ENCODE data around the gene SEPTIN1. TPM values are rescaled to one million over a fixed set of nuclear protein-coding genes. Genes with fewer than 3 reads are reported as not detected.

SEPTIN1 gene
- total and polyA plus RNA-seq, 2 donors (not counting 1 experiment from before 2014, with no cell fraction given): 0.17 TPM; not detected in 1

- Histone ChIP-seq H3K4me3 (replicated peaks in 1 of 4; ENCODE audit: control extremely low read depth in 1 of 4, insufficient read depth in 1 of 4, low read depth in 3 of 4, low read length in 4 of 4) (no peak overlapping the region), H3K4me2 (ENCODE audit: extremely low read depth, insufficient read depth, low read length) (no peak overlapping the region), H3K79me2 (ENCODE audit: control insufficient read depth, insufficient read depth, low read length) (peaks cover 37% of the 10 kb centered on the region), H3K36me3 (ENCODE audit: control insufficient read depth, insufficient read depth, low read length) (peaks cover 25% of the 10 kb centered on the region), H3K27ac (ENCODE audit: insufficient read depth, low read length) (no peak overlapping the region), H2AFZ (ENCODE audit: low read length) (no peak overlapping the region), H3K4me1 (ENCODE audit: control insufficient read depth, extremely low read depth, insufficient read depth, low read length) (peaks cover 27% of the 10 kb centered on the region), H3K9ac (ENCODE audit: insufficient read depth, low read length) (no peak overlapping the region), H3K27me3 (ENCODE audit: control insufficient read depth, insufficient read depth, low read length) (no peaks in the 10 kb centered on the region), H3K9me3 (ENCODE audit: control insufficient read depth, insufficient read depth, low read depth, low read length) (no peaks in the 10 kb centered on the region), H4K20me1 (ENCODE audit: control insufficient read depth, extremely low read depth, insufficient read depth, low read length) (no peaks in the 10 kb centered on the region)
- no peak for TF ChIP-seq EZH2 (IDR thresholded peaks at IDR 0.05; ENCODE audit: low read length, missing control alignments)
- no peak for TF ChIP-seq CTCF (conservative IDR thresholded peaks at IDR 0.05 in 1 of 2, IDR thresholded peaks at IDR 0.05 in 1 of 2; ENCODE audit: low read depth in 1 of 2, low read length in 2 of 2)
- no peak for DNase-seq (ENCODE audit: low read depth in 2 of 2)
Measured at GRCh38 chr16:30357085-30357714, 25.2 kb downstream of the SEPTIN1 start.

GRCh38 chr16:30356401-30357084, 25.8 kb downstream of the SEPTIN1 start:
- peak overlapping the region in 1 of 4 experiments; percentile 97 for H3K4me3 ChIP-seq (replicated peaks in 1 of 4; ENCODE audit: control extremely low read depth in 1 of 4, insufficient read depth in 1 of 4, low read depth in 3 of 4, low read length in 4 of 4)
- no peak for TF ChIP-seq CTCF (conservative IDR thresholded peaks at IDR 0.05 in 1 of 2, IDR thresholded peaks at IDR 0.05 in 1 of 2; ENCODE audit: low read depth in 1 of 2, low read length in 2 of 2)
- TF ChIP-seq EZH2 (IDR thresholded peaks at IDR 0.05; ENCODE audit: low read length, missing control alignments): no peak
- H2AFZ ChIP-seq (ENCODE audit: low read length): no peak overlapping the region
- peak overlapping the region; percentile 95 for H3K27ac ChIP-seq (ENCODE audit: insufficient read depth, low read length)
- H3K4me2 ChIP-seq (ENCODE audit: extremely low read depth, insufficient read depth, low read length): no peak overlapping the region
- no peaks in the 10 kb centered on the region for H3K9me3 ChIP-seq (ENCODE audit: control insufficient read depth, insufficient read depth, low read depth, low read length)
- H3K27me3 ChIP-seq (ENCODE audit: control insufficient read depth, insufficient read depth, low read length): no peaks in the 10 kb centered on the region
- H3K9ac ChIP-seq (ENCODE audit: insufficient read depth, low read length): no peak overlapping the region
- no peaks in the 10 kb centered on the region for H4K20me1 ChIP-seq (ENCODE audit: control insufficient read depth, extremely low read depth, insufficient read depth, low read length)
- H3K79me2 ChIP-seq (ENCODE audit: control insufficient read depth, insufficient read depth, low read length): peaks cover 35% of the 10 kb centered on the region
- H3K4me1 ChIP-seq (ENCODE audit: control insufficient read depth, extremely low read depth, insufficient read depth, low read length): peaks cover 31% of the 10 kb centered on the region
- peaks cover 29% of the 10 kb centered on the region for H3K36me3 ChIP-seq (ENCODE audit: control insufficient read depth, insufficient read depth, low read length)
- DNase-seq (ENCODE audit: low read depth in 2 of 2): no peak

GRCh38 chr16:30355954-30356308, 26.4 kb downstream of the SEPTIN1 start:
- Histone ChIP-seq H3K9ac (ENCODE audit: insufficient read depth, low read length) (peak overlapping the region; percentile 79), H3K4me3 (replicated peaks in 1 of 4; ENCODE audit: control extremely low read depth in 1 of 4, insufficient read depth in 1 of 4, low read depth in 3 of 4, low read length in 4 of 4) (peak overlapping the region; percentile 12 to 97 (median 72)), H3K36me3 (ENCODE audit: control insufficient read depth, insufficient read depth, low read length) (peaks cover 35% of the 10 kb centered on the region), H4K20me1 (ENCODE audit: control insufficient read depth, extremely low read depth, insufficient read depth, low read length) (no peaks in the 10 kb centered on the region), H3K27ac (ENCODE audit: insufficient read depth, low read length) (peak overlapping the region; percentile 95), H3K79me2 (ENCODE audit: control insufficient read depth, insufficient read depth, low read length) (peaks cover 35% of the 10 kb centered on the region), H3K27me3 (ENCODE audit: control insufficient read depth, insufficient read depth, low read length) (no peaks in the 10 kb centered on the region), H3K4me1 (ENCODE audit: control insufficient read depth, extremely low read depth, insufficient read depth, low read length) (peaks cover 31% of the 10 kb centered on the region), H3K9me3 (ENCODE audit: control insufficient read depth, insufficient read depth, low read depth, low read length) (no peaks in the 10 kb centered on the region), H3K4me2 (ENCODE audit: extremely low read depth, insufficient read depth, low read length) (peak overlapping the region; percentile 76), H2AFZ (ENCODE audit: low read length) (no peak overlapping the region)
- no peak for DNase-seq (ENCODE audit: low read depth in 2 of 2)
- TF ChIP-seq EZH2 (IDR thresholded peaks at IDR 0.05; ENCODE audit: low read length, missing control alignments) (no peak), CTCF (conservative IDR thresholded peaks at IDR 0.05 in 1 of 2, IDR thresholded peaks at IDR 0.05 in 1 of 2; ENCODE audit: low read depth in 1 of 2, low read length in 2 of 2) (no peak)

All from fibroblast of lung (primary cell).